IMR-90 (cell line): ENCODE data around the gene PPP6R3. TPM values are rescaled to one million over a fixed set of nuclear protein-coding genes. Genes with fewer than 3 reads are reported as not detected.
A peak's percentile ranks its signal among the peaks of the same experiment; 100 is the strongest.

ENCODE experiments used
- ATAC-seq: fragments of 200-7000 bp; cut with Tn5 transposase; 2 replicates; pipeline ENCODE4 v1.9.1; 2020; ENCODE audit warnings: low read depth, mild to moderate bottlenecking, moderate library complexity
- BruUV-seq: library from RNA; stranded (reverse); fragments of 400-500 nt; replicated peaks from 2 replicates; lab custom pipeline; 2021; lab: Mats Ljungman, UMichigan
- CTCF ChIA-PET: fragments of 300-600 bp; formaldehyde crosslinking; extraction: SDS; loops from one replicate; lab custom pipeline; 2021; ENCODE audit warnings: antibody characterized with exemption; lab: Yijun Ruan, JAX
- POLR2A ChIA-PET: fragments of 300-600 bp; sonication (Branson Sonifier 250); formaldehyde crosslinking; loops from one replicate; lab custom pipeline; 2022; ENCODE audit warnings: antibody characterized with exemption; ENCODE audit not compliant: unreplicated experiment; lab: Charles Lee
- DNase-seq: peaks from one replicate; pipeline ENCODE4 v3.0.0; 2013
- H2AFZ ChIP-seq: replicated peaks from 2 replicates; pipeline ENCODE3; 2013; ENCODE audit warnings: low read length, mild to moderate bottlenecking; ENCODE audit not compliant: poor library complexity
- H2AK5ac ChIP-seq: 2 replicates; pipeline ENCODE4 v1.6.1; 2013; ENCODE audit warnings: low read depth, low read length, inconsistent platforms
- H2AK9ac ChIP-seq: replicated peaks from 2 replicates; pipeline ENCODE3; 2013; ENCODE audit warnings: mild to moderate bottlenecking, low read depth, low read length, moderate library complexity; ENCODE audit not compliant: poor library complexity
- H2BK120ac ChIP-seq: 2 replicates; pipeline ENCODE4 v1.6.1; 2013; ENCODE audit warnings: low read depth, low read length, inconsistent platforms
- H2BK15ac ChIP-seq: 3 replicates; pipeline ENCODE4 v1.6.1; 2013; ENCODE audit warnings: low read depth, low read length, inconsistent platforms
- H2BK20ac ChIP-seq: 2 replicates; pipeline ENCODE4 v1.6.1; 2013; ENCODE audit warnings: low read depth, mild to moderate bottlenecking, inconsistent platforms, low read length, moderate library complexity
- H2BK5ac ChIP-seq: 2 replicates; pipeline ENCODE4 v1.6.1; 2013; ENCODE audit warnings: mild to moderate bottlenecking, low read depth, low read length, inconsistent platforms; ENCODE audit not compliant: poor library complexity, severe bottlenecking
- H3K14ac ChIP-seq: replicated peaks from 2 replicates; pipeline ENCODE4 v1.6.1; 2013; ENCODE audit warnings: low read depth, low read length, inconsistent platforms
- H3K18ac ChIP-seq: 2 replicates; pipeline ENCODE4 v1.6.1; 2013; ENCODE audit warnings: low read depth, low read length, control low read depth
- H3K23ac ChIP-seq: 2 replicates; pipeline ENCODE4 v1.6.1; 2013; ENCODE audit warnings: low read depth, low read length, inconsistent platforms
- H3K27ac ChIP-seq: 2 replicates; pipeline ENCODE4 v1.5.1; 2013; ENCODE audit warnings: mild to moderate bottlenecking, control low read depth, low read length; ENCODE audit not compliant: insufficient read depth
- H3K27me3 ChIP-seq: 2 replicates; pipeline ENCODE4 v1.6.1; 2013; ENCODE audit warnings: low read length; ENCODE audit not compliant: control insufficient read depth, insufficient read depth
- H3K36me3 ChIP-seq: 2 replicates; pipeline ENCODE4 v1.6.1; 2013; ENCODE audit warnings: low read length, mixed read lengths; ENCODE audit not compliant: control insufficient read depth, insufficient read depth
- H3K4ac ChIP-seq: 2 replicates; pipeline ENCODE4 v1.6.1; 2013; ENCODE audit warnings: low read depth, low read length, inconsistent platforms
- H3K4me1 ChIP-seq: 2 replicates; pipeline ENCODE4 v1.6.1; 2013; ENCODE audit warnings: low read length, mixed read lengths; ENCODE audit not compliant: control insufficient read depth, insufficient read depth
- H3K4me2 ChIP-seq: 2 replicates; pipeline ENCODE4 v1.6.1; 2013; ENCODE audit warnings: low read depth, mild to moderate bottlenecking, control low read depth, low read length, moderate library complexity
- H3K4me3 ChIP-seq: 2 replicates; pipeline ENCODE4 v1.5.1; 2013; ENCODE audit warnings: low read depth, mild to moderate bottlenecking, control low read depth, low read length, moderate library complexity; ENCODE audit not compliant: insufficient read depth
- H3K56ac ChIP-seq: 2 replicates; pipeline ENCODE4 v1.6.1; 2013; ENCODE audit warnings: low read length, inconsistent platforms; ENCODE audit not compliant: insufficient read depth; ENCODE audit errors: extremely low read depth
- H3K79me1 ChIP-seq, 2 experiments: 2 replicates each; pipeline ENCODE4 v1.6.1; 2013; ENCODE audit warnings: low read length in 2 of 2, inconsistent platforms in 1 of 2, low read depth in 1 of 2
- H3K9ac ChIP-seq: 2 replicates; pipeline ENCODE4 v1.6.1; 2013; ENCODE audit warnings: low read depth, low read length, control low read depth
- H3K9me1 ChIP-seq: 2 replicates; pipeline ENCODE4 v1.6.1; 2013; ENCODE audit warnings: low read length, inconsistent platforms; ENCODE audit not compliant: insufficient read depth
- H3K9me3 ChIP-seq: 2 replicates; pipeline ENCODE4 v1.6.1; 2013; ENCODE audit warnings: low read length; ENCODE audit not compliant: control insufficient read depth, insufficient read depth
- H4K20me1 ChIP-seq: 2 replicates; pipeline ENCODE4 v1.6.1; 2013; ENCODE audit warnings: low read length, inconsistent platforms; ENCODE audit not compliant: insufficient read depth
- H4K5ac ChIP-seq: 2 replicates; pipeline ENCODE4 v1.6.1; 2013; ENCODE audit warnings: mild to moderate bottlenecking, low read depth, low read length, control low read depth
- H4K8ac ChIP-seq, 2 experiments: 2 replicates each; pipeline ENCODE4 v1.6.1; 2013; ENCODE audit warnings: low read depth in 2 of 2, low read length in 2 of 2, control low read depth in 1 of 2, inconsistent platforms in 1 of 2
- H4K91ac ChIP-seq: 2 replicates; pipeline ENCODE4 v1.6.1; 2013; ENCODE audit warnings: low read depth, low read length, inconsistent platforms; ENCODE audit not compliant: insufficient read depth
- BHLHE40 ChIP-seq: fragments of 150-350 bp; IDR thresholded peaks from 2 replicates; pipeline ENCODE4 v1.6.1; 2016; ENCODE audit warnings: mild to moderate bottlenecking, low read depth, low read length
- CEBPB ChIP-seq: IDR thresholded peaks from 2 replicates; pipeline ENCODE4 v1.6.1; 2012; ENCODE audit warnings: low read depth, low read length, improper control_type of control experiment
- CHD1 ChIP-seq: IDR thresholded peaks from 2 replicates; pipeline ENCODE4 v1.6.1; 2012; ENCODE audit warnings: low read depth, low read length, improper control_type of control experiment
- FOS ChIP-seq: fragments of 150-350 bp; IDR thresholded peaks from 2 replicates; pipeline ENCODE4 v1.6.1; 2016; ENCODE audit warnings: low read depth, low read length
- MAFK ChIP-seq: IDR thresholded peaks from 2 replicates; pipeline ENCODE4 v1.6.1; 2012; ENCODE audit warnings: low read depth, low read length, improper control_type of control experiment
- MAZ ChIP-seq: IDR thresholded peaks from 2 replicates; pipeline ENCODE4 v1.6.1; 2012; ENCODE audit warnings: low read depth, mild to moderate bottlenecking, low read length, improper control_type of control experiment, moderate library complexity, borderline replicate concordance
- MXI1 ChIP-seq: IDR thresholded peaks from 2 replicates; pipeline ENCODE4 v1.6.1; 2012; ENCODE audit warnings: low read depth, mild to moderate bottlenecking, low read length, moderate library complexity, borderline replicate concordance
- POLR2A ChIP-seq: IDR thresholded peaks from 2 replicates; pipeline ENCODE4 v1.6.1; 2012; ENCODE audit warnings: mild to moderate bottlenecking, low read depth, low read length
- RCOR1 ChIP-seq: IDR thresholded peaks from 2 replicates; pipeline ENCODE4 v1.6.1; 2012; ENCODE audit warnings: mild to moderate bottlenecking, low read length, improper control_type of control experiment; ENCODE audit not compliant: insufficient replicate concordance
- RFX5 ChIP-seq: IDR thresholded peaks from 2 replicates; pipeline ENCODE4 v1.8.0; 2012; ENCODE audit warnings: low read depth, mild to moderate bottlenecking, low read length, moderate library complexity
- SMC3 ChIP-seq: fragments of 150-350 bp; IDR thresholded peaks from 2 replicates; pipeline ENCODE4 v1.6.1; 2016; ENCODE audit warnings: low read depth, mild to moderate bottlenecking, antibody characterized with exemption, low read length, moderate library complexity
- WGBS, 2 experiments: methylation state at CpG; one replicate each; pipeline versions ENCODE4 v1.1.5 to v1.1.7; 2013; ENCODE audit warnings: missing lambda C conversion rate in 2 of 2; ENCODE audit not compliant: insufficient read length in 1 of 2; ENCODE audit errors: extremely low coverage in 2 of 2; 5-methylcytosine and 5-hydroxymethylcytosine counted together
- dilution Hi-C: fragments of 300-500 bp; cut with HindIII; formaldehyde crosslinking; loops from one replicate; pipeline ENCODE4 v1.14.3; 2018; ENCODE audit warnings: low sequenced_read_pairs; ENCODE audit not compliant: unreplicated experiment
- in situ Hi-C: fragments of 300-500 bp; cut with MboI; formaldehyde crosslinking; loops from 3 replicates; pipeline ENCODE4 v1.14.3; 2019; ENCODE audit warnings: low sequenced_read_pairs, inconsistent platforms, mixed read lengths
- intact Hi-C: fragments of 100-400 bp; cut with micrococcal nuclease; formaldehyde crosslinking; loops from 2 replicates; pipeline ENCODE4 v1.10.0; 2022
- polyA plus RNA-seq, 3 experiments: library from polyadenylated mRNA; depleted of rRNA; stranded (reverse); fragments of >200 nt; gene quantifications; 2 replicates each; pipeline ENCODE4 v1.2.3, GENCODE V29; 2012; ENCODE audit warnings: low replicate concordance in 1 of 3
- total RNA-seq: library from RNA; depleted of rRNA; stranded (reverse); fragments of >200 nt; gene quantifications from 2 replicates; pipeline ENCODE4 v1.2.3, GENCODE V29; 2012
- TF ChIP-seq, protein P1 (sequence below): fragments of 150-350 bp; IDR thresholded peaks from 2 replicates; pipeline ENCODE4 v1.6.1; 2016; ENCODE audit warnings: low read depth, mild to moderate bottlenecking, low read length, moderate library complexity, borderline replicate concordance
- TF ChIP-seq, protein P2 (sequence below): conservative IDR thresholded peaks from 2 replicates; pipeline ENCODE4 v1.5.1; 2012; ENCODE audit warnings: mild to moderate bottlenecking, low read depth, low read length, improper control_type of control experiment
- TF ChIP-seq, protein P3 (sequence below): fragments of 150-350 bp; IDR thresholded peaks from 2 replicates; pipeline ENCODE4 v1.6.1; 2017; ENCODE audit warnings: mild to moderate bottlenecking, antibody characterized with exemption, low read length, low read depth

Gene PPP6R3
- total and polyA plus RNA-seq, 2 of the 4 experiments (the other 2 are of a cell fraction), result 29.0 to 123 TPM

GRCh38 chr11:68498903-68499883 lies 38.6 kb downstream of the PPP6R3 start:
- H3K9ac ChIP-seq, result no peak overlapping the region
- no peaks in the 10 kb centered on the region for H3K9me3 ChIP-seq
- dilution Hi-C loops, result no loop called here
- no peak overlapping the region for H4K8ac ChIP-seq
- no peak overlapping the region; the same call in none of the 2 replicates for H3K23ac ChIP-seq
- H3K4me1 ChIP-seq, result peaks cover 14% of the 10 kb centered on the region
- intact Hi-C loops, result no loop called here
- H4K20me1 ChIP-seq, result peaks cover 96% of the 10 kb centered on the region
- 63% methylated on average over 2 of the region's 11 CpGs; no CpG with 5 or more reads in 1 of the 2 experiments for WGBS, 2 experiments
- 0 out of 2 replicates have a peak, but pooled peaks have one; percentile 31 for ATAC-seq
- no peak overlapping the region for H3K4me3 ChIP-seq
- H3K4ac ChIP-seq, result no peak overlapping the region
- no peak overlapping the region for H2BK5ac ChIP-seq
- no peak overlapping the region for H2BK20ac ChIP-seq
- no peaks in the 10 kb centered on the region for H3K27me3 ChIP-seq
- no peak overlapping the region for H3K4me2 ChIP-seq
- ChIA-PET POLR2A (no interaction called here), CTCF (no interaction called here)
- no peak overlapping the region for H2BK15ac ChIP-seq
- BruUV-seq, result no TSS peak
- no peak overlapping the region for H2AK9ac ChIP-seq
- H2BK120ac ChIP-seq, result no peak overlapping the region
- H4K91ac ChIP-seq, result no peak overlapping the region
- in situ Hi-C loops, result no loop called here
- peaks cover 34% of the 10 kb centered on the region for H3K9me1 ChIP-seq
- no peak overlapping the region for H4K5ac ChIP-seq
- H2AFZ ChIP-seq, result no peak overlapping the region
- H3K14ac ChIP-seq, result no peak overlapping the region
- H3K18ac ChIP-seq, result no peak overlapping the region
- H3K36me3 ChIP-seq, result no peaks in the 10 kb centered on the region
- H3K56ac ChIP-seq, result no peak overlapping the region
- no peak overlapping the region for H2AK5ac ChIP-seq
- DNase-seq, result no peak
- H3K79me1 ChIP-seq, result peaks cover 23 to 83% of the 10 kb centered on the region in 2 experiments
- no peak overlapping the region for H3K27ac ChIP-seq
- no peak for TF ChIP-seq RFX5
- TF ChIP-seq BHLHE40, result no peak
- TF ChIP-seq, protein P1, sequence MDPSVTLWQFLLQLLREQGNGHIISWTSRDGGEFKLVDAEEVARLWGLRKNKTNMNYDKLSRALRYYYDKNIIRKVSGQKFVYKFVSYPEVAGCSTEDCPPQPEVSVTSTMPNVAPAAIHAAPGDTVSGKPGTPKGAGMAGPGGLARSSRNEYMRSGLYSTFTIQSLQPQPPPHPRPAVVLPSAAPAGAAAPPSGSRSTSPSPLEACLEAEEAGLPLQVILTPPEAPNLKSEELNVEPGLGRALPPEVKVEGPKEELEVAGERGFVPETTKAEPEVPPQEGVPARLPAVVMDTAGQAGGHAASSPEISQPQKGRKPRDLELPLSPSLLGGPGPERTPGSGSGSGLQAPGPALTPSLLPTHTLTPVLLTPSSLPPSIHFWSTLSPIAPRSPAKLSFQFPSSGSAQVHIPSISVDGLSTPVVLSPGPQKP, result no peak
- TF ChIP-seq MAZ, result no peak
- TF ChIP-seq CEBPB, result no peak
- TF ChIP-seq, protein P2, sequence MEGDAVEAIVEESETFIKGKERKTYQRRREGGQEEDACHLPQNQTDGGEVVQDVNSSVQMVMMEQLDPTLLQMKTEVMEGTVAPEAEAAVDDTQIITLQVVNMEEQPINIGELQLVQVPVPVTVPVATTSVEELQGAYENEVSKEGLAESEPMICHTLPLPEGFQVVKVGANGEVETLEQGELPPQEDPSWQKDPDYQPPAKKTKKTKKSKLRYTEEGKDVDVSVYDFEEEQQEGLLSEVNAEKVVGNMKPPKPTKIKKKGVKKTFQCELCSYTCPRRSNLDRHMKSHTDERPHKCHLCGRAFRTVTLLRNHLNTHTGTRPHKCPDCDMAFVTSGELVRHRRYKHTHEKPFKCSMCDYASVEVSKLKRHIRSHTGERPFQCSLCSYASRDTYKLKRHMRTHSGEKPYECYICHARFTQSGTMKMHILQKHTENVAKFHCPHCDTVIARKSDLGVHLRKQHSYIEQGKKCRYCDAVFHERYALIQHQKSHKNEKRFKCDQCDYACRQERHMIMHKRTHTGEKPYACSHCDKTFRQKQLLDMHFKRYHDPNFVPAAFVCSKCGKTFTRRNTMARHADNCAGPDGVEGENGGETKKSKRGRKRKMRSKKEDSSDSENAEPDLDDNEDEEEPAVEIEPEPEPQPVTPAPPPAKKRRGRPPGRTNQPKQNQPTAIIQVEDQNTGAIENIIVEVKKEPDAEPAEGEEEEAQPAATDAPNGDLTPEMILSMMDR, result no peak
- TF ChIP-seq MXI1, result no peak
- no peak for TF ChIP-seq FOS
- TF ChIP-seq CHD1, result no peak
- TF ChIP-seq POLR2A, result no peak
- TF ChIP-seq, protein P3, sequence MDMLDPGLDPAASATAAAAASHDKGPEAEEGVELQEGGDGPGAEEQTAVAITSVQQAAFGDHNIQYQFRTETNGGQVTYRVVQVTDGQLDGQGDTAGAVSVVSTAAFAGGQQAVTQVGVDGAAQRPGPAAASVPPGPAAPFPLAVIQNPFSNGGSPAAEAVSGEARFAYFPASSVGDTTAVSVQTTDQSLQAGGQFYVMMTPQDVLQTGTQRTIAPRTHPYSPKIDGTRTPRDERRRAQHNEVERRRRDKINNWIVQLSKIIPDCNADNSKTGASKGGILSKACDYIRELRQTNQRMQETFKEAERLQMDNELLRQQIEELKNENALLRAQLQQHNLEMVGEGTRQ, result no peak
- TF ChIP-seq RCOR1, result no peak
- TF ChIP-seq SMC3, result no peak
- no peak for TF ChIP-seq MAFK
